SH-SY5Y (cell line): ENCODE results near the gene MARVELD3.

ENCODE experiments used
- GATA2 ChIP-seq: IDR thresholded peaks from 2 replicates; pipeline ENCODE4 v1.6.1; 2011; ENCODE audit warnings: mild to moderate bottlenecking, low read depth, low read length
- GATA3 ChIP-seq: IDR thresholded peaks from 2 replicates; pipeline ENCODE4 v1.6.1; 2011; ENCODE audit warnings: low read depth, mild to moderate bottlenecking, low read length, moderate library complexity

- TF ChIP-seq GATA3: no peak
- no peak for TF ChIP-seq GATA2
These were observed 32.8 kb downstream of the MARVELD3 start for GRCh38 chr16:71658771-71659170.
